OCI-LY7 (cell line): ENCODE data around the gene PEBP1. TPM values are rescaled to one million over a fixed set of nuclear protein-coding genes. Genes with fewer than 3 reads are reported as not detected.
A peak's percentile ranks its signal among the peaks of the same experiment; 100 is the strongest.

Experiments
- BruUV-seq: library from RNA; stranded (reverse); fragments of 400-500 nt; replicated peaks from 2 replicates; lab custom pipeline; 2021; lab: Mats Ljungman, UMichigan
- CTCF ChIA-PET: fragments of 300-600 bp; sonication (Branson Sonifier 250); formaldehyde crosslinking; loops from one replicate; lab custom pipeline; 2022; ENCODE audit warnings: antibody characterized with exemption; ENCODE audit not compliant: unreplicated experiment; lab: Charles Lee
- POLR2A ChIA-PET: fragments of 300-600 bp; sonication (Branson Sonifier 250); formaldehyde crosslinking; loops from one replicate; lab custom pipeline; 2022; ENCODE audit warnings: antibody characterized with exemption; lab: Charles Lee
- DNase-seq: peaks from one replicate; pipeline ENCODE4 v3.0.0-alpha.2; 2015; ENCODE audit warnings: low spot score
- H2AFZ ChIP-seq: fragments of 200-600 bp; sonication (generic), shearing (Covaris generic); 2 replicates; pipeline ENCODE4 v1.6.1; 2014; ENCODE audit warnings: mild to moderate bottlenecking, antibody characterized with exemption, low read length, moderate library complexity
- H3K27ac ChIP-seq: fragments of 200-600 bp; sonication (generic); 2 replicates; pipeline ENCODE4 v1.5.1; 2014; ENCODE audit warnings: mixed run types, low read depth, mild to moderate bottlenecking, moderate library complexity, low read length, inconsistent platforms; ENCODE audit not compliant: poor library complexity, severe bottlenecking
- H3K36me3 ChIP-seq: fragments of 200-600 bp; sonication (generic); 2 replicates; pipeline ENCODE4 v1.6.1; 2014; ENCODE audit warnings: mild to moderate bottlenecking, antibody characterized with exemption, low read length, moderate library complexity, mixed read lengths; ENCODE audit not compliant: insufficient read depth
- H3K4me1 ChIP-seq: fragments of 200-600 bp; sonication (generic); 2 replicates; pipeline ENCODE4 v1.5.1; 2014; ENCODE audit warnings: mild to moderate bottlenecking, low read length; ENCODE audit not compliant: insufficient read depth, poor library complexity, severe bottlenecking
- H3K4me2 ChIP-seq: fragments of 200-600 bp; sonication (generic); 2 replicates; pipeline ENCODE4 v1.6.1; 2014; ENCODE audit warnings: mild to moderate bottlenecking, low read length
- H3K4me3 ChIP-seq: fragments of 200-600 bp; sonication (generic); 2 replicates; pipeline ENCODE4 v1.5.1; 2014; ENCODE audit warnings: mild to moderate bottlenecking, low read depth, low read length; ENCODE audit not compliant: poor library complexity, severe bottlenecking
- H3K79me2 ChIP-seq: fragments of 200-600 bp; sonication (generic); 2 replicates; pipeline ENCODE4 v1.6.1; 2016; ENCODE audit warnings: low read depth, mild to moderate bottlenecking, low read length, moderate library complexity, mixed read lengths; ENCODE audit not compliant: insufficient read depth
- H3K9me2 ChIP-seq: fragments of 200-600 bp; sonication (generic); 2 replicates; pipeline ENCODE4 v1.6.1; 2016; ENCODE audit warnings: mild to moderate bottlenecking, low read length, mixed read lengths; ENCODE audit not compliant: insufficient read depth
- H3K9me3 ChIP-seq: fragments of 200-600 bp; sonication (generic); 2 replicates; pipeline ENCODE4 v1.6.1; 2014; ENCODE audit warnings: mild to moderate bottlenecking, mixed run types, low read length, mixed read lengths
- H4K20me1 ChIP-seq: fragments of 200-600 bp; sonication (generic); 2 replicates; pipeline ENCODE4 v1.6.1; 2014; ENCODE audit warnings: mild to moderate bottlenecking, antibody characterized with exemption, low read length, moderate library complexity, mixed read lengths; ENCODE audit not compliant: insufficient read depth
- EZH2phosphoT487 ChIP-seq: fragments of 200-600 bp; sonication (generic); IDR thresholded peaks from 2 replicates; pipeline ENCODE4 v1.6.1; 2018; ENCODE audit warnings: low read depth, borderline replicate concordance, mild to moderate bottlenecking, mixed run types, antibody characterized with exemption, low read length, moderate library complexity, mixed read lengths
- intact Hi-C: fragments of 100-400 bp; cut with micrococcal nuclease; formaldehyde crosslinking; loops from one replicate; pipeline ENCODE4 v1.10.0; 2022; ENCODE audit not compliant: unreplicated experiment
- total RNA-seq, 2 experiments: library from RNA; depleted of rRNA in 1 of 2; stranded (reverse); fragments of >200 nt in 1 of 2; shearing (Covaris generic) in 1 of 2; gene quantifications; 2 replicates each; pipeline ENCODE4 v1.2.3, GENCODE V29; 2014 to 2022
- TF ChIP-seq, protein P1 (sequence below): fragments of 200-600 bp; sonication (generic); conservative IDR thresholded peaks from 2 replicates; pipeline ENCODE4 v1.5.1; 2014; ENCODE audit warnings: mild to moderate bottlenecking, antibody characterized with exemption, low read length, moderate library complexity, mixed read lengths

PEBP1 gene
- total RNA-seq, 2 experiments from 2014 or later = 128 to 154 TPM

DNA sequence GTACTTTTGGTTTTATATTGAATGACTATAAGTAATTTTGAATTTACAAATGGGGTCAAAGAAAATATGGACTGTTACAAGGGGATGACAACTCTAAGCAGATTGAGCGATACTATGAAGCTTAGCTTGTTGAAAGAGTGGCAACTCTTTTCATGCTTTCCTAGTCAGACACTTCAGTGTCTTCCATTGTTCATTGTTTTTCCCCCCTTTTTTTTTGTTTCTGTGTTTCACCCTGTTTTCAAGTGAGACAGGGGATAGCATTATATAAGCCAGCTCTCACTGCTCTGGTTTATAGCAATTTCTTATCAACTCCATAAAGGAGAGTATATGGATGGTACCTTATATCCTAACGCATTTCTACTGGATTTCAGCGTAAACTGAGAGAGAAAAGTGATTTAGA, 24.6 kb downstream of the PEBP1 start:
- Histone ChIP-seq H3K36me3 (peaks cover 50% of the 10 kb centered on the region), H2AFZ (no peak overlapping the region), H3K9me2 (no peaks in the 10 kb centered on the region), H3K4me3 (no peak overlapping the region), H3K9me3 (no peaks in the 10 kb centered on the region), H3K27ac (no peak overlapping the region), H3K79me2 (no peaks in the 10 kb centered on the region), H3K4me1 (no peaks in the 10 kb centered on the region), H3K4me2 (no peak overlapping the region), H4K20me1 (no peaks in the 10 kb centered on the region)
- BruUV-seq = no TSS peak
- no peak for DNase-seq
- ChIA-PET POLR2A (interaction anchor here (0.6 kb wide), 2 partner anchors 14 to 216 kb away, joined by 3 read pairs; partner anchors contain the start of gene SUDS3), CTCF (no interaction called here)
- intact Hi-C loops = no loop called here
- no peak for TF ChIP-seq EZH2phosphoT487
- TF ChIP-seq, protein P1, sequence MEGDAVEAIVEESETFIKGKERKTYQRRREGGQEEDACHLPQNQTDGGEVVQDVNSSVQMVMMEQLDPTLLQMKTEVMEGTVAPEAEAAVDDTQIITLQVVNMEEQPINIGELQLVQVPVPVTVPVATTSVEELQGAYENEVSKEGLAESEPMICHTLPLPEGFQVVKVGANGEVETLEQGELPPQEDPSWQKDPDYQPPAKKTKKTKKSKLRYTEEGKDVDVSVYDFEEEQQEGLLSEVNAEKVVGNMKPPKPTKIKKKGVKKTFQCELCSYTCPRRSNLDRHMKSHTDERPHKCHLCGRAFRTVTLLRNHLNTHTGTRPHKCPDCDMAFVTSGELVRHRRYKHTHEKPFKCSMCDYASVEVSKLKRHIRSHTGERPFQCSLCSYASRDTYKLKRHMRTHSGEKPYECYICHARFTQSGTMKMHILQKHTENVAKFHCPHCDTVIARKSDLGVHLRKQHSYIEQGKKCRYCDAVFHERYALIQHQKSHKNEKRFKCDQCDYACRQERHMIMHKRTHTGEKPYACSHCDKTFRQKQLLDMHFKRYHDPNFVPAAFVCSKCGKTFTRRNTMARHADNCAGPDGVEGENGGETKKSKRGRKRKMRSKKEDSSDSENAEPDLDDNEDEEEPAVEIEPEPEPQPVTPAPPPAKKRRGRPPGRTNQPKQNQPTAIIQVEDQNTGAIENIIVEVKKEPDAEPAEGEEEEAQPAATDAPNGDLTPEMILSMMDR = no peak

DNA sequence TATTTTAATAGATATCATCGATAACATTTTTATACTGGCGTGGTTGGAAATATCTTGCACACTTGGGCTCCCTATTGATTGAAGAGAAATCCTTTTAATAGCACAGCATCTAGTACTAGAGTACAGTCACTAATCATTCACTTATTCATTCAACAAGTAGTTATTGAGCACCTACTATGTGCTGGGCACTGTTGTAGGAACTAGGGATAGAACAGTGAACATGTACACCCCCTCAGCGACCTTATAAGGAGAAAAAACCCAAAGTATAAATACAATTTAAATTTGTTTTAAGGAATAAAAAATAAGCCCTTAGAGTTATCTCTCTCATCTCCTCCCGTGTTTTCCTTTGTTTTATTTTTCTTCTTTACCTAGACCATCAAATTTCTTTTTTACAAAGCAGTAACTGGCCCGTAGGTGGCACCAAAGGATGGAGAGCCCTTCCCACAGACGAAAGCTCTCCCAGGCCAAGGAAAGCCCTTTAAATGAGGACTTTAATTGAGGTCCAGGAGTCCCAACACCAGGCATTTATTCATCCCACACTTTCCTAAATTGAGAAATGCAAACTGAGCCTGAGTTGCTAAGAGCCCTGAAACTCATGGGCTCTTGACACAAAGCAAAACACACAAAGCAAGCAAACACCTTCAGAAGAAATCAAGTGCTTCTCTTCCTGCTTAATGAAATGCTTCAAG, 29.0 kb downstream of the PEBP1 start:
- intact Hi-C loops = loop anchor here (1.0 kb wide), 1 partner anchor 211 kb away; the partner anchor contains the start of gene SUDS3
- DNase-seq = peak; percentile 15
- Histone ChIP-seq H3K27ac (no peak overlapping the region), H3K36me3 (peaks cover 59% of the 10 kb centered on the region), H4K20me1 (no peaks in the 10 kb centered on the region), H3K9me3 (no peaks in the 10 kb centered on the region), H3K4me3 (no peak overlapping the region), H3K79me2 (no peaks in the 10 kb centered on the region), H3K9me2 (0 out of 2 replicates have a peak, but pooled peaks cover 3% of the 10 kb centered on the region), H2AFZ (no peak overlapping the region), H3K4me2 (no peak overlapping the region), H3K4me1 (peaks cover 6% of the 10 kb centered on the region)
- BruUV-seq = no TSS peak
- no peak for TF ChIP-seq EZH2phosphoT487
- TF ChIP-seq, protein P1 = peak; percentile 77
- POLR2A ChIA-PET = no interaction called here
- CTCF ChIA-PET = interaction anchor here (0.9 kb wide), 1 partner anchor 211 kb away, joined by 3 read pairs; the partner anchor contains the start of gene SUDS3

DNA sequence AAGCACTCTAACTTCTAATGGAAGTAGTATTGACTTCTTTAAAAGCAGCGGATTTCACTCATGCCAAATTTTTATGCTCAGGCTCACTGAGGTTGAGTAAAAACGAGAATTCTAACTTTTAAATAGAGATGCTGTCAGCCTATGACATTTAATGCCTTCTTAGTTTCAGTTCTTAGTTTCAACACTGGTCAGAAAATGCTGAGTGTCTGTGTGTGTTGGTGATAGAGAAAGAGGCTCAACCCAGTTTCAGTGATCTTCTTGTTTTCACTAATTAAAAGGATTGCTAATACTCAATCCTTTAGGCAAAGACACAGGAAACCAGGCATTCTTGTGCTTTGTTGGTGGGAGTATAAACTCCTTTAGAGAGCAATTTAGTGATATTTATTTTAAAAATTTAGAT, 31.0 kb downstream of the PEBP1 start:
- H3K9me3 ChIP-seq = no peaks in the 10 kb centered on the region
- no peak overlapping the region; the same call in 1 of the 2 replicates for H3K4me2 ChIP-seq
- ChIA-PET POLR2A (interaction anchor here (0.6 to 0.7 kb wide), 2 partner anchors 23 to 177 kb away, joined by 3 to 4 read pairs; no protein-coding TSS in a partner anchor), CTCF (interaction anchor here (1.0 kb wide), 1 partner anchor 209 kb away, joined by 3 read pairs; the partner anchor contains the start of gene SUDS3)
- no peak for TF ChIP-seq EZH2phosphoT487
- intact Hi-C loops = no loop called here
- H3K9me2 ChIP-seq = 0 out of 2 replicates have a peak, but pooled peaks cover 3% of the 10 kb centered on the region
- peaks cover 59% of the 10 kb centered on the region for H3K36me3 ChIP-seq
- no peak overlapping the region for H3K27ac ChIP-seq
- H4K20me1 ChIP-seq = no peaks in the 10 kb centered on the region
- BruUV-seq = no TSS peak
- H3K4me3 ChIP-seq = no peak overlapping the region
- peaks cover 6% of the 10 kb centered on the region for H3K4me1 ChIP-seq
- peak; percentile 6 for DNase-seq
- H2AFZ ChIP-seq = no peak overlapping the region
- no peaks in the 10 kb centered on the region for H3K79me2 ChIP-seq
